B cell (primary cell): Measurements from ENCODE around the gene ZC3H7A. TPM values are rescaled to one million over a fixed set of nuclear protein-coding genes. Genes with fewer than 3 reads are reported as not detected.
A peak's percentile ranks its signal among the peaks of the same experiment; 100 is the strongest.

Experiments used
- ATAC-seq: fragments of 200-7000 bp; cut with Tn5 transposase; one replicate; pipeline ENCODE4 v1.10.0; 2021; ENCODE audit warnings: low read depth, mild to moderate bottlenecking, moderate number of reproducible peaks, moderate library complexity
- CTCF ChIA-PET: fragments of 350-600 bp; sonication (Branson Sonifier 250); formaldehyde crosslinking; loops from one replicate; lab custom pipeline; 2021; ENCODE audit warnings: antibody characterized with exemption, inconsistent platforms; lab: Charles Lee
- POLR2A ChIA-PET: fragments of 350-600 bp; sonication (Branson Sonifier 250); formaldehyde crosslinking; loops from one replicate; lab custom pipeline; 2021; ENCODE audit warnings: antibody characterized with exemption; lab: Charles Lee
- DNase-seq: peaks from one replicate; pipeline ENCODE4 v3.0.0; 2013
- H2AFZ ChIP-seq: 2 replicates; pipeline ENCODE4 v1.6.1; 2012; ENCODE audit warnings: mild to moderate bottlenecking, low read depth, low read length; ENCODE audit not compliant: insufficient read depth, poor library complexity, severe bottlenecking
- H3K27ac ChIP-seq, 2 donors: 1 replicate in 1 of 2; 2 replicates in 1 of 2; pipeline ENCODE4 v1.5.1; 2012 to 2013; ENCODE audit warnings: low read length in 2 of 2, mild to moderate bottlenecking in 2 of 2, moderate library complexity in 1 of 2
- H3K27me3 ChIP-seq, 4 experiments: fragments of 200-600 bp in 1 of 4; sonication (generic) in 1 of 4; replicated peaks in 1 of 4; 1 replicate in 2 of 4; 2 replicates in 2 of 4; pipeline versions ENCODE4 v1.6.1 to v1.7.0; 2013 to 2016; ENCODE audit warnings: low read length in 3 of 4, mild to moderate bottlenecking in 2 of 4, mixed read lengths in 1 of 4, moderate library complexity in 1 of 4; ENCODE audit not compliant: insufficient read depth in 4 of 4, control insufficient read depth in 3 of 4; ENCODE audit errors: control extremely low read depth in 1 of 4
- H3K36me3 ChIP-seq, 2 experiments: replicated peaks in 1 of 2; 1 replicate in 1 of 2; 2 replicates in 1 of 2; pipeline versions ENCODE4 v1.6.1 to v1.7.1; 2013; ENCODE audit warnings: low read length in 1 of 2; ENCODE audit not compliant: insufficient read depth in 2 of 2, control insufficient read depth in 1 of 2; ENCODE audit errors: control extremely low read depth in 1 of 2, extremely low read depth in 1 of 2
- H3K4me1 ChIP-seq, 2 donors: fragments of 200-600 bp in 1 of 2; sonication (generic) in 1 of 2; 1 replicate in 1 of 2; 2 replicates in 1 of 2; pipeline versions ENCODE4 v1.5.1 to v1.6.1; 2013 to 2017; ENCODE audit warnings: low read length in 2 of 2; ENCODE audit not compliant: control insufficient read depth in 2 of 2, insufficient read depth in 2 of 2
- H3K4me2 ChIP-seq: replicated peaks from 2 replicates; pipeline ENCODE3; 2012; ENCODE audit warnings: mild to moderate bottlenecking, low read depth, low read length; ENCODE audit not compliant: poor library complexity, severe bottlenecking
- H3K4me3 ChIP-seq, 5 experiments: fragments of 200-600 bp in 1 of 5; sonication (generic) in 1 of 5; 1 replicate in 3 of 5; 2 replicates in 2 of 5; pipeline versions ENCODE4 v1.5.1 to v1.7.0; 2011 to 2016; ENCODE audit warnings: low read length in 4 of 5, mild to moderate bottlenecking in 4 of 5, low read depth in 2 of 5, control low read depth in 1 of 5, moderate library complexity in 1 of 5; ENCODE audit not compliant: insufficient read depth in 1 of 5; ENCODE audit errors: control extremely low read depth in 1 of 5, extremely low read depth in 1 of 5
- H3K79me2 ChIP-seq: fragments of 200-600 bp; sonication (generic); one replicate; pipeline ENCODE4 v1.6.0; 2016; ENCODE audit warnings: low read length; ENCODE audit not compliant: control insufficient read depth, insufficient read depth
- H3K9ac ChIP-seq: fragments of 200-600 bp; sonication (generic); 2 replicates; pipeline ENCODE4 v1.6.1; 2017; ENCODE audit warnings: mild to moderate bottlenecking, low read length, moderate library complexity
- H3K9me3 ChIP-seq, 3 donors: one replicate each; pipeline versions ENCODE4 v1.6.1 to v1.7.1; 2013; ENCODE audit warnings: low read length in 2 of 3; ENCODE audit not compliant: control insufficient read depth in 2 of 3, insufficient read depth in 1 of 3; ENCODE audit errors: control extremely low read depth in 1 of 3
- H4K20me1 ChIP-seq: 2 replicates; pipeline ENCODE4 v1.6.0; 2012; ENCODE audit warnings: mild to moderate bottlenecking, low read length; ENCODE audit not compliant: insufficient read depth, control insufficient read depth, poor library complexity, severe bottlenecking
- H3K27ac Mint-ChIP-seq: one replicate; pipeline ENCODE4 v1.8.0; 2021; ENCODE audit warnings: mixed read lengths
- H3K27me3 Mint-ChIP-seq: one replicate; pipeline ENCODE4 v1.8.0; 2021; ENCODE audit warnings: mixed read lengths
- H3K4me1 Mint-ChIP-seq: one replicate; pipeline ENCODE4 v1.8.0; 2021; ENCODE audit warnings: mixed read lengths
- H3K4me3 Mint-ChIP-seq: one replicate; pipeline ENCODE4 v1.8.0; 2021; ENCODE audit warnings: mixed read lengths
- H3K9me3 Mint-ChIP-seq: one replicate; pipeline ENCODE4 v1.8.0; 2022; ENCODE audit warnings: mixed read lengths; ENCODE audit not compliant: insufficient read depth
- CTCF ChIP-seq: fragments of 200-600 bp; IDR thresholded peaks from one replicate; pipeline ENCODE4 v1.8.0; 2022; ENCODE audit warnings: antibody characterized with exemption, mild to moderate bottlenecking
- EZH2 ChIP-seq: IDR thresholded peaks from 2 replicates; pipeline ENCODE4 v1.6.1; 2012; ENCODE audit warnings: borderline replicate concordance, low read depth, mild to moderate bottlenecking, moderate library complexity, low read length; ENCODE audit not compliant: insufficient read depth, poor library complexity, severe bottlenecking
- WGBS: methylation state at CpG from one replicate; pipeline ENCODE4 v1.1.5; 2013; ENCODE audit warnings: missing lambda C conversion rate; ENCODE audit not compliant: insufficient coverage; 5-methylcytosine and 5-hydroxymethylcytosine counted together
- intact Hi-C: fragments of 100-400 bp; cut with micrococcal nuclease; formaldehyde crosslinking; loops from one replicate; pipeline ENCODE4 v1.10.0; 2022
- polyA plus RNA-seq: library from polyadenylated mRNA; depleted of rRNA; stranded (reverse); fragments of >200 nt; gene quantifications from 2 replicates; pipeline ENCODE4 v1.2.3, GENCODE V29; 2012
- total RNA-seq, 2 donors: library from RNA; stranded (reverse); fragments of 120-200 nt in 1 of 2; gene quantifications; 1 replicate in 1 of 2; 2 replicates in 1 of 2; pipeline versions ENCODE4 v1.2.3 to v1.2.4, GENCODE V29; 2013 to 2022

The ZC3H7A gene
- total and polyA plus RNA-seq, 2 donors (not counting 1 experiment from before 2014, with no cell fraction given), result 40.8 to 126 TPM

- Histone ChIP-seq H3K9ac (no peak overlapping the region), H3K4me1 (peaks cover 0 to 7% of the 10 kb centered on the region in 2 donors), H3K79me2 (peaks cover 9% of the 10 kb centered on the region), H3K4me2 (no peak overlapping the region), H2AFZ (no peak overlapping the region), H3K36me3 (peaks cover 0 to 55% of the 10 kb centered on the region in 2 experiments), H3K9me3 (no peaks in the 10 kb centered on the region), H3K27ac (peak overlapping the region in 1 of 2 donors; percentile 35), H3K4me3 (no peak overlapping the region), H3K27me3 (no peaks in the 10 kb centered on the region), H4K20me1 (peaks cover 10% of the 10 kb centered on the region)
- Mint-ChIP-seq H3K4me3 (no peak overlapping the region), H3K9me3 (no peaks in the 10 kb centered on the region), H3K27me3 (no peaks in the 10 kb centered on the region), H3K27ac (peak overlapping the region; percentile 27), H3K4me1 (peaks cover 19% of the 10 kb centered on the region)
- POLR2A ChIA-PET, result no interaction called here
- TF ChIP-seq CTCF (no peak), EZH2 (no peak)
- DNase-seq (no peak), ATAC-seq (no peak)
- intact Hi-C loops, result no loop called here
- WGBS, result 97% methylated on average over 4 of the region's 4 CpGs
- CTCF ChIA-PET, result no interaction called here
Observed at GRCh38 chr16:11721781-11722467, 75.1 kb downstream of the ZC3H7A start.

- peaks cover 9% of the 10 kb centered on the region for H3K79me2 ChIP-seq
- TF ChIP-seq CTCF (no peak), EZH2 (no peak)
- ChIA-PET POLR2A (no interaction called here), CTCF (interaction anchor here (0.9 to 1.5 kb wide), 5 partner anchors 12 to 756 kb away, joined by 3 to 4 read pairs (median 3); no protein-coding TSS in a partner anchor)
- Mint-ChIP-seq H3K27ac (no peak overlapping the region), H3K4me1 (peaks cover 26% of the 10 kb centered on the region), H3K27me3 (no peaks in the 10 kb centered on the region), H3K9me3 (no peaks in the 10 kb centered on the region), H3K4me3 (no peak overlapping the region)
- no peak for ATAC-seq
- H3K4me1 ChIP-seq, result peaks cover 0 to 7% of the 10 kb centered on the region in 2 donors
- 90% methylated on average over 2 of the region's 4 CpGs for WGBS
- H3K9me3 ChIP-seq, result no peaks in the 10 kb centered on the region
- no peak overlapping the region for H3K27ac ChIP-seq
- H3K9ac ChIP-seq, result no peak overlapping the region
- peaks cover 10% of the 10 kb centered on the region for H4K20me1 ChIP-seq
- H3K4me3 ChIP-seq, result no peak overlapping the region
- no peak overlapping the region for H2AFZ ChIP-seq
- no peak for DNase-seq
- no peaks in the 10 kb centered on the region for H3K27me3 ChIP-seq
- H3K4me2 ChIP-seq, result no peak overlapping the region
- intact Hi-C loops, result no loop called here
- peaks cover 0 to 57% of the 10 kb centered on the region in 2 experiments for H3K36me3 ChIP-seq
Observed at GRCh38 chr16:11719762-11720161, 77.3 kb downstream of the ZC3H7A start.
